IPS-NIHi7 (cell line): Measurements from ENCODE around the gene EXOC4.

Source experiments
- DNase-seq: peaks from one replicate; pipeline ENCODE4 v3.0.0; 2012; ENCODE audit warnings: mixed read lengths; ENCODE audit errors: extremely low spot score

EXOC4 gene

GRCh38 chr7:134029743-134030142 is 776.9 kb downstream of the EXOC4 start:
- DNase-seq, result no peak

GRCh38 chr7:134030460-134030865 is 777.6 kb downstream of the EXOC4 start:
- no peak for DNase-seq

- no peak for DNase-seq
Observed at GRCh38 chr7:134031835-134032617, 779.1 kb downstream of the EXOC4 start.

GRCh38 chr7:134034652-134035051 is 781.8 kb downstream of the EXOC4 start:
- DNase-seq, result no peak

- no peak for DNase-seq
Observed at GRCh38 chr7:134037991-134038390, 785.1 kb downstream of the EXOC4 start.

GRCh38 chr7:134040988-134041387 is 788.1 kb downstream of the EXOC4 start:
- no peak for DNase-seq

- no peak for DNase-seq
Observed at GRCh38 chr7:134041477-134041876, 788.6 kb downstream of the EXOC4 start.

- no peak for DNase-seq
Observed at GRCh38 chr7:134042307-134042706, 789.4 kb downstream of the EXOC4 start.

- DNase-seq, result no peak
Observed at GRCh38 chr7:134044682-134045081, 791.8 kb downstream of the EXOC4 start.

GRCh38 chr7:134045716-134046115 is 792.8 kb downstream of the EXOC4 start:
- DNase-seq, result no peak

GRCh38 chr7:134046594-134047128 is 793.8 kb downstream of the EXOC4 start:
- DNase-seq, result no peak

GRCh38 chr7:134047675-134048074 is 794.8 kb downstream of the EXOC4 start:
- DNase-seq, result no peak

GRCh38 chr7:134048166-134048565 is 795.3 kb downstream of the EXOC4 start:
- no peak for DNase-seq

GRCh38 chr7:134051020-134051419 is 798.1 kb downstream of the EXOC4 start:
- no peak for DNase-seq

GRCh38 chr7:134056816-134057215 is 803.9 kb downstream of the EXOC4 start:
- DNase-seq, result no peak

GRCh38 chr7:134058521-134058920 is 805.6 kb downstream of the EXOC4 start:
- no peak for DNase-seq

GRCh38 chr7:134058980-134059379 is 806.1 kb downstream of the EXOC4 start:
- peak; percentile 39 for DNase-seq

- DNase-seq, result no peak
Observed at GRCh38 chr7:134059921-134060320, 807.0 kb downstream of the EXOC4 start.

- no peak for DNase-seq
Observed at GRCh38 chr7:134060874-134061273, 808.0 kb downstream of the EXOC4 start.

- no peak for DNase-seq
Observed at GRCh38 chr7:134062460-134062859, 809.6 kb downstream of the EXOC4 start.

- no peak for DNase-seq
Observed at GRCh38 chr7:134065415-134065814, 812.5 kb downstream of the EXOC4 start.

GRCh38 chr7:134067164-134067563 is 814.3 kb downstream of the EXOC4 start:
- DNase-seq, result no peak

- DNase-seq, result no peak
Observed at GRCh38 chr7:134068670-134069069, 815.8 kb downstream of the EXOC4 start.

GRCh38 chr7:134069187-134069586 is 816.3 kb downstream of the EXOC4 start:
- no peak for DNase-seq
